Kidney (tissue), 11 donors: ENCODE results near the gene NUTM2E. TPM values are rescaled to one million over a fixed set of nuclear protein-coding genes. Genes with fewer than 3 reads are reported as not detected.
"Not testable (repeated sequence)": the region's sequence is repeated elsewhere in the genome, so short reads cannot be mapped to it uniquely, and the experiment has no call there.

Experiments
- DNase-seq, 5 donors: peaks; one replicate each; pipeline ENCODE4 v3.0.0-alpha.2; 2013 to 2020
- FAIRE-seq: peaks from 2 replicates; lab custom pipeline; 2012; peaks lifted over from hg19 to GRCh38; lab: Jason Lieb, UNC
- H3K27ac ChIP-seq, 2 donors: one replicate each; pipeline ENCODE4 v1.7.0; 2013; ENCODE audit warnings: low read depth in 2 of 2, low read length in 2 of 2, inconsistent platforms in 1 of 2
- H3K27me3 ChIP-seq: one replicate; pipeline ENCODE4 v1.7.1; 2013; ENCODE audit warnings: low read length, inconsistent platforms; ENCODE audit not compliant: control insufficient read depth, insufficient read depth
- H3K36me3 ChIP-seq, 3 donors: one replicate each; pipeline versions ENCODE4 v1.7.0 to v1.7.1; 2013; ENCODE audit warnings: low read length in 3 of 3, control low read depth in 1 of 3, inconsistent platforms in 1 of 3; ENCODE audit not compliant: insufficient read depth in 3 of 3, control insufficient read depth in 2 of 3
- H3K4me1 ChIP-seq, 3 donors: one replicate each; pipeline versions ENCODE4 v1.7.0 to v1.7.1; 2013; ENCODE audit warnings: low read length in 3 of 3, inconsistent platforms in 1 of 3, low read depth in 1 of 3; ENCODE audit not compliant: control insufficient read depth in 2 of 3, insufficient read depth in 2 of 3
- H3K4me3 ChIP-seq, 3 donors: one replicate each; pipeline versions ENCODE4 v1.7.0 to v1.8.1; 2013; ENCODE audit warnings: low read length in 3 of 3, control low read depth in 1 of 3, inconsistent platforms in 1 of 3
- H3K9ac ChIP-seq, 3 donors: one replicate each; pipeline versions ENCODE4 v1.7.0 to v1.7.1; 2013; ENCODE audit warnings: low read length in 3 of 3, control low read depth in 1 of 3, inconsistent platforms in 1 of 3
- H3K9me3 ChIP-seq, 3 donors: one replicate each; pipeline versions ENCODE4 v1.7.0 to v1.7.1; 2013; ENCODE audit warnings: low read length in 3 of 3, control low read depth in 1 of 3, inconsistent platforms in 1 of 3; ENCODE audit not compliant: control insufficient read depth in 2 of 3, insufficient read depth in 1 of 3
- intact Hi-C: fragments of 100-400 bp; cut with DNase I; formaldehyde crosslinking; loops from one replicate; pipeline ENCODE4 v1.11.1; 2022
- polyA plus RNA-seq: library from polyadenylated mRNA; stranded (reverse); fragments of 350-450 nt; fragmentation: Illumina TruSeq; extraction: RNeasy Lipid Tissue Mini Kit (QIAGEN cat#74804); gene quantifications from one replicate; pipeline ENCODE4 v1.2.3, GENCODE V29; 2014; ENCODE audit warnings: low read depth, low replicate concordance; ENCODE audit not compliant: insufficient read depth
- total RNA-seq: library from RNA; stranded (reverse); fragmentation: NEBNext Ultra II Directional; extraction: Animal tissue kit (Norgen Biotek cat#: 25700); gene quantifications from one replicate; pipeline ENCODE4 v1.2.1, GENCODE V29; 2021
- donor health status: control.
- donor health status: control.
- donor health status: DM: yes; HTN: yes; CAD: no.
- donor health status: Normal renal cell carcinoma (clear cell type).

NUTM2E gene
- total and polyA plus RNA-seq, 2 donors from 2014 or later = 0.16 to 0.22 TPM

GRCh38 chr10:79791906-79792517 lies 34.5 kb upstream of the NUTM2E start:
- H3K36me3 ChIP-seq, H3K9me3 ChIP-seq, FAIRE-seq, DNase-seq, H3K27ac ChIP-seq, H3K4me3 ChIP-seq, intact Hi-C loops, H3K9ac ChIP-seq, H3K27me3 ChIP-seq, H3K4me1 ChIP-seq: not testable (repeated sequence)

GRCh38 chr10:79799337-79799736 lies 27.2 kb upstream of the NUTM2E start:
- DNase-seq, H3K27ac ChIP-seq, H3K4me1 ChIP-seq, H3K36me3 ChIP-seq, H3K27me3 ChIP-seq, intact Hi-C loops, H3K9ac ChIP-seq, H3K4me3 ChIP-seq, H3K9me3 ChIP-seq, FAIRE-seq: not testable (repeated sequence)

- not testable (repeated sequence) for FAIRE-seq, H3K4me3 ChIP-seq
Observed at GRCh38 chr10:79805857-79806256, 20.7 kb upstream of the NUTM2E start.

GRCh38 chr10:79811895-79812294 lies 14.6 kb upstream of the NUTM2E start:
- H3K9me3 ChIP-seq, intact Hi-C loops, FAIRE-seq: not testable (repeated sequence)

More at GRCh38 chr10:79805857-79806256, 20.7 kb upstream of the NUTM2E start:
- H3K9ac ChIP-seq, intact Hi-C loops, H3K27me3 ChIP-seq, H3K36me3 ChIP-seq, DNase-seq, H3K4me1 ChIP-seq, H3K9me3 ChIP-seq, H3K27ac ChIP-seq: not testable (repeated sequence)

GRCh38 chr10:79816290-79816689 lies 10.2 kb upstream of the NUTM2E start:
- FAIRE-seq, DNase-seq, H3K9ac ChIP-seq, intact Hi-C loops, H3K27ac ChIP-seq, H3K27me3 ChIP-seq, H3K36me3 ChIP-seq, H3K4me3 ChIP-seq, H3K9me3 ChIP-seq, H3K4me1 ChIP-seq: not testable (repeated sequence)

More at GRCh38 chr10:79811895-79812294, 14.6 kb upstream of the NUTM2E start:
- H3K9ac ChIP-seq, DNase-seq, H3K4me3 ChIP-seq, H3K36me3 ChIP-seq, H3K4me1 ChIP-seq, H3K27ac ChIP-seq, H3K27me3 ChIP-seq: not testable (repeated sequence)

- DNase-seq, H3K36me3 ChIP-seq, H3K9me3 ChIP-seq, intact Hi-C loops, H3K27me3 ChIP-seq, FAIRE-seq, H3K27ac ChIP-seq, H3K9ac ChIP-seq, H3K4me3 ChIP-seq, H3K4me1 ChIP-seq: not testable (repeated sequence)
Observed at GRCh38 chr10:79823387-79823786, 3.2 kb upstream of the NUTM2E start.

GRCh38 chr10:79825587-79826011 lies 940 bp upstream of the NUTM2E start:
- H3K27ac ChIP-seq, H3K36me3 ChIP-seq, H3K9me3 ChIP-seq, H3K27me3 ChIP-seq, FAIRE-seq, H3K4me3 ChIP-seq, H3K4me1 ChIP-seq, H3K9ac ChIP-seq, intact Hi-C loops: not testable (repeated sequence)
- DNase-seq = peak in 4 of 5 donors; percentile 29 to 76 (median 54)

GRCh38 chr10:79826131-79826495 lies 426 bp upstream of the NUTM2E start:
- FAIRE-seq, H3K4me1 ChIP-seq, intact Hi-C loops, H3K9me3 ChIP-seq, H3K4me3 ChIP-seq, H3K27me3 ChIP-seq, H3K36me3 ChIP-seq, H3K9ac ChIP-seq: not testable (repeated sequence)
- peak; percentile 17 to 79 (median 29) for DNase-seq
- peak overlapping the region in 1 of 2 donors; percentile 72 for H3K27ac ChIP-seq
